GM19035 (cell line): ENCODE measurements around the gene FAM217A.

ENCODE experiments used
- ATAC-seq: cut with Tn5 transposase; IDR thresholded peaks from one replicate; pipeline ENCODE4 v1.9.1; 2021; ENCODE audit not compliant: unreplicated experiment

Gene FAM217A

DNA sequence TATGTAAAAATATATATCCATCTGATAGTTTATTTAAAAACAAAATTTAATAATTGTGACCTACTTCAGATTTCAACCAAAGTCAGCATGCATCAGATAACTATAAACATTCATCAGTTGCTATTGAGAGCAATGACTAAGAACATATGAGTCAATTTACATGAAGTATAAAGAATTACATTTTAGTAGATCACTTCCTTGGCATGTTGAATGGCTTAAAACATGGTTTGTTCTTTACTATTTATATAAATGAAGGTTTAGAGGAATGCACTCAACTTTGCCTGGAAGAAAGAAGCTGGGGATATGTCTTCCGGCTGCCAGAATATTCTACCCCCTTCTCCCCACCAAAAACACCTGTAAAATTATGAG is 6.4 kb upstream of the FAM217A start:
- no peak for ATAC-seq

DNA sequence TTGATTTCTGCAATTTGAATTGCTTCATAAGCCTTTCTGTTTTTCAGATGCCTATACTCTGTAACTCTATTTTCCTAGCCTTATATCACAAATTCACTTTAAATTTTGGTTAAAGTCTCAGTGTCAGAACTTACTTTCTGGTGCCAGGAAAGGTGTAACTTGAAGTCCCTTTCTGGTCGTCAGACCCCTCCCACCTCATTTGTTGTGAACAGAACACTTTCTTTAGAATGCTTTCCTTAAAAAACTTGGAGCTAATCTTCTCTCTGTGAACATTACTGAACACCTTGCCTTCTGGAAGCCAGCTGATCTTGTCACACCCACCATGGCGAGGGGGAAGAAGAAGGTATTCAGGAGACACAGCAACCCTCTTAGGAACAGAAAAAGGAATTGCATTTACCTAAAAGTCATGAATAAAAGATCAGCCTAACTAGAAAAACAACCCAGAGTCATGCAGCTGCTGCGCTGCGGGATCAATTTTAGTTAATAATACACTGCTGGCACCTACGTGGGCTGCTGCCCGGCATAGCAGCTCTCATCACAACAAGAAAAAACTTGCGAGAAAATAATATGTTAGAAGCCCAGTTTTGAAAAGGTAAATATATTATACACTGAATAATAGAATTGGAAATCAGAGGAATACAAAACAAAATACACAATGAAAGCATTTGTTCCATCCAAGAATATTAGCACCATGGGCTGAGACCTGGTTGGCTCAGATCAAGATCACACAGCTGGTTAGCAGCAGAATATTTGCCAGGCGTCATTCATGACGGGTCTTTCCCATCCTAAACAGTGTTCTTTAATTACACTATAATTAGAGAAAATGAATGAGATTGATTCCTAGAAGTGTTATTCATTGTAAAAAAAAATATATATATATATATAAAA is 5.8 kb upstream of the FAM217A start:
- no peak for ATAC-seq

GRCh38 chr6:4074478-4075235 is 4.3 kb downstream of the FAM217A start:
- ATAC-seq: no peak

DNA sequence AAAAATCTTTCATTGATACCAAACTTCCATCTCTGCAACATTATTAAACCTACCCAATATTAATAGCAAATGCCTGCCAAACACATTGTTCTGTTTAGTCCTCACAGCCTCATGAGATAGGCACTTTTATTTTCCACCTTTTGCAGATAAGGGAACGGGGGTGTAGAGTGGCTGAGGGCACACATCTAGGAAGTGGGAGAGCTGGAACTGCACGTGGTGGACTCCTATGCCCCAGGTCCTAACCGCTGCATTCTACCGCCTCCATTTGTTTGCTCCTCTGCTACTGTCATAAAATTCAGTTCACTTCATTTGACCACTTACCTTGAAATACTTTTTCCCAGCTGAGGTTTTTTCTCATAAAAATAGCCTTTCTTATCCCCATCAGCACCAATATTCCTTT is 7.6 kb downstream of the FAM217A start:
- no peak for ATAC-seq

DNA sequence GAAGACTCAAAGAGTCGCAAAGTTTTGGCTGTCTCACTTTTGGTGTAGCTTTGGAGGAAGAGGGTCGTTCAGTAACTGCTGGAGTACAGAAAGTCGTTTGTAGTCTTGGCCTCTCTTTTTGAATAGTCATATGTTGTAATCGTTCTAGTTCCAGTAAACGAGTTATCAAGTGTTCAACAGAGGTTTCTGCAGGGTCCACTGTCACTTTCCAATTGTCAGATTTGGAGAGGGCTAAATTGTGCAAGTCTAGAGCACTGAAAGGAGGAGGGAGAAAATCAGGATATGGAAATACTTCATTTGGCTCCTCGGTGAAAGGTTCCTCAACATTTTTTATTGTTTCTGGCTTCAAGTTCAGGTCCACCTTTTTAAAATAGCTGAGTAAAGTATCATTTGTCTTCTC is 9.7 kb downstream of the FAM217A start:
- ATAC-seq: no peak

DNA sequence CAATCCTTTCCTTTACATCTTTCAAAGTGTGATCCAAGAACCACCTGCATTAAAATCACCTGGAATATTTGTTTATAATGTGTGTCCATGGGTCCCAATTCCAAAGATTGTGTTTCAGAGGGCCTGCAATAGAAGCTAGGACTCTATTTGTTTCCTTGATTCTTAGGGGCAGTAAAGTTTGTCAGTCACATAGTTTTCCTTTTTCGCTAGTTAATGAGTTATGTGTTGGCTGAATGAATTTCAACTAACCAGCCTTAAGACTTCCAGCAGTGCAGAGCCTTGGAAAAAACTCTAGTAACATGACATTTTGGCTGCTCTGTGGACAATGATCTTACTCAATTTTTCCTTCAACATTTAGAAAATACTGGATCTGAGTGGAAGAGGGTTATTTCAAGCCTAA is 11.3 kb downstream of the FAM217A start:
- no peak for ATAC-seq

DNA sequence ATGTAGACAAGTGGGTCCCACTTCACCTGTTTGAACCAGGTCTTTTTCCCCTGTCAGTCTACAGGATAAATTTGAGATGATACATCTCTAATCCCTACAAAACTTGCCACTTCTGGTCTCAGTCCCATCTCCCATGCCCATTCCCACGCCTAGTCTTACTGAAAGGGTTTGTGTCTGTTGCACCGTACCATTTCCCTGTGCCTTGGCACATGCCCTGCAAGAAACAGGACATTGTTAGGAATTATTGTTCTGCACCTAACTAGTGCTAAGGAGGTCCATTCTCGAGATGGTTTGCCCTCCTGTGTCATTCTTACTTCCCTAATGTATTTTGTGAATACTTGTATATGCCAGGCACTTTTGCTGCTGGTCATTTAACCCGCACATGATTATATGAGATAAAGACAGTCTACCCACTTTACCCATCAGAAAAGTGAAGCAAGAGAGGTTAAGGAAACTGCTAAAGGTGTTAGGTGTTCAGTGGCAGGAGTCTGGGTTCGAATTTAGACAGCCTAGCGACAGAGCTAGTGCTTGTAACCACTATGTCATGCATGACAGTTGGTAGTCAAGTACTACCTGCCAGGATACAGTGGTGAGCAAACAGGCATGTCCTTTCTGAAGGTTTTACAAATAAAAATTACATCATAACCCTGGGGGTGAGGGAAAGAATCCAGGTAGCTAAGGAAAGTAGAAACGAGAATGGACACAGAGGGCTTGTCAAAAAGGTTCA is 12.7 kb downstream of the FAM217A start:
- no peak for ATAC-seq

- ATAC-seq: no peak
Measured at GRCh38 chr6:4059115-4059777, 19.7 kb downstream of the FAM217A start.

DNA sequence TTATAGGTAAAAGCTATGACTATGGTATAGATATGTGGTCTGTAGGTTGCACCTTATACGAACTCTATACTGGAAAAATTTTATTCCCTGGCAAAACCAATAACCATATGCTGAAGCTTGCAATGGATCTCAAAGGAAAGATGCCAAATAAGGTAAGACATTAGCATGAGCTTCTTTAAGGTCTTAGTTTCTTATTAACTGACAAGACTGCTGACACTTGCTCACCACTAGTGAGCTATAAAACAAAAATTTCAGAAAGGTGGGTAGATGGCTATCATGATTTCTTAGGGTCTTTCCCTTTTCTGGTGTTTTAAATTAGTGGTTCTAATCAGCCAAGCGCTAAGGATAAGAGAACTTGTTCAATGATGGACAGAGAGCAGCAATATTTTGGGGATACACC is 21.9 kb downstream of the FAM217A start:
- no peak for ATAC-seq

- ATAC-seq: no peak
Measured at GRCh38 chr6:4055420-4056041, 23.4 kb downstream of the FAM217A start.

GRCh38 chr6:4049246-4049645 is 29.7 kb downstream of the FAM217A start:
- no peak for ATAC-seq

DNA sequence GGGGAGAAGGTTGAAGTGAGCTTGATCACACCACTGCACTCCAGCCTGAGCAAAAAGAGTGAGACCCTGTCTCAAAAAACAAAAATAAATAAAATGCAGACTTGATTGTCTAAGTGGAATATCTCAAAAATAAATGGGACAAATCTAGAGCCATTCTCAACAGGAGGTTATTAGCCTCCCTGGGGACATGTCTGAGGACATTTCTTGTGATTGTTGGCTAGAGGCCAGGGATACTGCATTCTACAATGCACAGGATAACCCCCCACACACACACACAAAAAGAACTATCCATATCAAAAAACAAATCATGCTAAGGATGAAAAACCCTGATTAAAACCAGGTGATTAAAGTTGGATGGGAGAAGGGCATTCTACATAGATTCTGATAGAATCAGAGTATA is 37.5 kb downstream of the FAM217A start:
- no peak for ATAC-seq

DNA sequence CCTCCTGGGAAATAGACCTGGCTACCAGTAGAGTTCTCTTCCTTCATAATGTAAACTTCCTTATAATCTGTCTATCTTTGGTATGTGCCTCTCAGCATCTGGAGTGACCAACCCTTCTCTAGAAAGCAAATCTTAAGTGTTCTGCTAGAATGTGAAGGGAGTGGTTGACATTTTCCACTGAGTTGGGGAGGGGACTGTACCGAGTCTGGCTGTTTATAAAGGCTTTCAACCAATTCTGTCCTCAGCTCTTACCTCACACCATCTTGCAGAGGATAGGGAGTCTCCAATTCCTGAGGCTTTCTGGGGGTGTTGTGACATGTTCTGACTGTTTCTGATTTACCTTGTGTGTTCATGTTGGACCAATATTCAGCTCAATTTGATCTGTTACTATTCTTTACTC is 39.6 kb downstream of the FAM217A start:
- ATAC-seq: no peak

GRCh38 chr6:4036581-4036980 is 42.4 kb downstream of the FAM217A start:
- no peak for ATAC-seq

GRCh38 chr6:4032475-4032874 is 46.5 kb downstream of the FAM217A start:
- ATAC-seq: no peak

GRCh38 chr6:4031442-4031841 is 47.5 kb downstream of the FAM217A start:
- no peak for ATAC-seq

- ATAC-seq: no peak
Measured at GRCh38 chr6:4030669-4031068, 48.3 kb downstream of the FAM217A start.

DNA sequence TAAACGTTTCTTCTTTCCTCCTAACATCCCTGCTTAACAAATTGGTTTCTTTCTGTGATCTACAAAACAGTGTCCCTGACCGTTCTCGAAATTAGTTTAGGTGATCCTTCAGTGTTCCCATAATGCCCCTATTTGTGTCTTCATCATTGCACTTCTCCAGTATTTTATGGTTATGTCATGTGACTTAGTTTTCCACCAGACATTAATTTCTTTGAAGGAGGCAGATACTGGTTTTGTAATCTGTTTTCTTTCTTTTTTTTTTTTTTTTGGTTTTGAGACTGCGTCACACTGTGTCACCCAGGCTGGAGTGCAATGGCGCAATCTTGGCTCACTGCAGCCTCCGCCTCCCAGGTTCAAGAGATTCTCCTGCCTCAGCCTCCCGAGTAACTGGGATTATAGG is 49.2 kb downstream of the FAM217A start:
- ATAC-seq: no peak

DNA sequence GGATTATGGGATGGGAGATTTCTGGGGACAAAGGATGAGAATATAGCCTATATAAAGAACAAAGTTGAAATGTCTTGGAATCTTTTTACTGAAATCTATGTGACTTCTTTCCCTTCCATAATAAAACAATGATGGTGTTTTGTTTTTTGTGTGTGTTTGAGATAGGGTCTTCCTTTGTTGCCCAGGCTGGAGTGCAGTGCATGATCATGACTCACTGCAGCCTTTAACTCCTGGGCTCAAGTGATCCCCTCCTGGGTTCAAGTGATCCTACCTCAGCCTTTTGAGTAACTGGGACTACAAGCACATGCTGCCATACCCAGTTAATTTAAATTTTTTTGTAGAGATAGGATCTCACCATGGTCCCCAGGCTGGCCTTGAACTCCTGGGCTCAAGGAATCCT is 50.9 kb downstream of the FAM217A start:
- no peak for ATAC-seq

- no peak for ATAC-seq
Measured at GRCh38 chr6:4025681-4026080, 53.3 kb downstream of the FAM217A start.

DNA sequence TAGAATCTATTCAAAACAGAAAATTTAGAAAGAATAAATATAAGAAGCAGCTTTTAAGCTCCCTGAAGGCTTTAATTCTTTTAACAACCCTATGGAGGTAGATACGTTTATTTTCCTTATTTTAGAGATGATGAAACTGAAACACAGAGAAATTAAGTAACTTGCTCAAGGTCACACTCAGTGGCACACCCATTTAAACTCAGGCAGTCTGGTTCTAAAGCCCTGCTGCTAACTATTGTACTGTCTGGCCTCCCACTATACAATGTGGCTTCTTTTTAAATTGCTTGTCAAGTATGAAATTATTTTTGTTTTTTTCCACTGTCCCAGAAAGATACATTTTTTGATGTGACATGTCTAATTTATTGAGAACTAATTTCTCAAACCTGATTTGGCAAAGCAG is 55.7 kb downstream of the FAM217A start:
- ATAC-seq: no peak
